Measurements from ENCODE around the gene SHROOM1. TPM values are rescaled to one million over a fixed set of nuclear protein-coding genes. Genes with fewer than 3 reads are reported as not detected.

The SHROOM1 gene
- polyA plus RNA-seq, 1 donor from 2014 or later: 1.8 TPM

- Histone ChIP-seq H3K4me2 (ENCODE audit: low read length) (no peak overlapping the region), H3K4me3 (ENCODE audit: low read length) (no peak overlapping the region), H3K9me3 (ENCODE audit: low read length) (no peaks in the 10 kb centered on the region), H2AFZ (ENCODE audit: low read depth, low read length) (no peak overlapping the region), H3K27ac (ENCODE audit: low read length) (no peak overlapping the region), H3K9me2 (ENCODE audit: insufficient read depth, low read length) (no peaks in the 10 kb centered on the region), H3K36me3 (ENCODE audit: insufficient read depth, low read length) (no peaks in the 10 kb centered on the region), H3K9ac (ENCODE audit: low read length) (no peak overlapping the region), H3K79me2 (replicated peaks; ENCODE audit: insufficient read depth, low read length) (no peaks in the 10 kb centered on the region), H4K20me1 (ENCODE audit: insufficient read depth) (no peaks in the 10 kb centered on the region), H3K27me3 (ENCODE audit: insufficient read depth, low read depth, low read length) (no peaks in the 10 kb centered on the region), H3F3A (ENCODE audit: insufficient read depth, low read length, poor library complexity, severe bottlenecking) (no peaks in the 10 kb centered on the region)
- no peak for TF ChIP-seq TAF1 (IDR thresholded peaks at IDR 0.05; ENCODE audit: low read depth)
- no peak for TF ChIP-seq EP300 (conservative IDR thresholded peaks at IDR 0.05; ENCODE audit: poor library complexity, severe bottlenecking)
- no peak for TF ChIP-seq RAD21 (conservative IDR thresholded peaks at IDR 0.05)
- TF ChIP-seq CTCF (IDR thresholded peaks at IDR 0.05; ENCODE audit: poor library complexity, severe bottlenecking): no peak
- TF ChIP-seq POLR2AphosphoS5 (IDR thresholded peaks at IDR 0.05): no peak
- TF ChIP-seq EZH2 (IDR thresholded peaks at IDR 0.05; ENCODE audit: borderline replicate concordance, insufficient read depth, low read length, poor library complexity, severe bottlenecking): no peak
- TF ChIP-seq SMC3 (conservative IDR thresholded peaks at IDR 0.05; ENCODE audit: poor library complexity): no peak
- no peak for TF ChIP-seq MXI1 (conservative IDR thresholded peaks at IDR 0.05; ENCODE audit: poor library complexity, severe bottlenecking)
- TF ChIP-seq REST (IDR thresholded peaks at IDR 0.05; ENCODE audit: borderline replicate concordance): no peak
Observed at GRCh38 chr5:132785365-132785764, 45.1 kb downstream of the SHROOM1 start.

GRCh38 chr5:132782101-132782500 lies 48.3 kb downstream of the SHROOM1 start:
- Histone ChIP-seq H3K27ac (ENCODE audit: low read length) (no peak overlapping the region), H3K9me3 (ENCODE audit: low read length) (no peaks in the 10 kb centered on the region), H3K27me3 (ENCODE audit: insufficient read depth, low read depth, low read length) (peaks cover 8% of the 10 kb centered on the region), H3K79me2 (replicated peaks; ENCODE audit: insufficient read depth, low read length) (no peaks in the 10 kb centered on the region), H3F3A (ENCODE audit: insufficient read depth, low read length, poor library complexity, severe bottlenecking) (no peaks in the 10 kb centered on the region), H3K9ac (ENCODE audit: low read length) (no peak overlapping the region), H3K4me3 (ENCODE audit: low read length) (no peak overlapping the region), H3K36me3 (ENCODE audit: insufficient read depth, low read length) (no peaks in the 10 kb centered on the region), H3K9me2 (ENCODE audit: insufficient read depth, low read length) (no peaks in the 10 kb centered on the region), H3K4me2 (ENCODE audit: low read length) (no peak overlapping the region), H2AFZ (ENCODE audit: low read depth, low read length) (no peak overlapping the region), H4K20me1 (ENCODE audit: insufficient read depth) (no peaks in the 10 kb centered on the region)
- TF ChIP-seq RAD21 (conservative IDR thresholded peaks at IDR 0.05) (no peak), EZH2 (IDR thresholded peaks at IDR 0.05; ENCODE audit: borderline replicate concordance, insufficient read depth, low read length, poor library complexity, severe bottlenecking) (no peak), CTCF (IDR thresholded peaks at IDR 0.05; ENCODE audit: poor library complexity, severe bottlenecking) (no peak), EP300 (conservative IDR thresholded peaks at IDR 0.05; ENCODE audit: poor library complexity, severe bottlenecking) (no peak), SMC3 (conservative IDR thresholded peaks at IDR 0.05; ENCODE audit: poor library complexity) (no peak), REST (IDR thresholded peaks at IDR 0.05; ENCODE audit: borderline replicate concordance) (no peak), MXI1 (conservative IDR thresholded peaks at IDR 0.05; ENCODE audit: poor library complexity, severe bottlenecking) (no peak), TAF1 (IDR thresholded peaks at IDR 0.05; ENCODE audit: low read depth) (no peak), POLR2AphosphoS5 (IDR thresholded peaks at IDR 0.05) (no peak)
